Measurements from ENCODE around the gene P4HA1.
"Not testable (repeated sequence)": the region's sequence is repeated elsewhere in the genome, so short reads cannot be mapped to it uniquely, and the experiment has no call there.

P4HA1 gene

GRCh38 chr10:73043766-73044377 lies 52.8 kb downstream of the P4HA1 start:
- TF ChIP-seq YY1 (IDR thresholded peaks at IDR 0.05; ENCODE audit: insufficient read depth, insufficient read length): no peak
- Histone ChIP-seq H3K4me1 (ENCODE audit: insufficient read depth, insufficient read length) (no peaks in the 10 kb centered on the region), H3K27me3 (ENCODE audit: insufficient read depth, insufficient read length) (no peaks in the 10 kb centered on the region), H3K9me3 (ENCODE audit: insufficient read depth, low read length) (no peaks in the 10 kb centered on the region), H3K36me3 (ENCODE audit: insufficient read depth, insufficient read length, low read length) (peaks cover 21% of the 10 kb centered on the region), H3K4me3 (ENCODE audit: insufficient read length, low read depth) (no peak overlapping the region), H3K9ac (ENCODE audit: insufficient read length, low read depth) (no peak overlapping the region)
- no peak for DNase-seq (ENCODE audit: low read depth, low spot score)

- TF ChIP-seq YY1 (IDR thresholded peaks at IDR 0.05; ENCODE audit: insufficient read depth, insufficient read length) (no peak), ZNF274 (IDR thresholded peaks at IDR 0.05; ENCODE audit: low read depth, low read length) (no peak)
- Histone ChIP-seq H3K9ac (ENCODE audit: insufficient read length, low read depth) (no peak overlapping the region), H3K4me3 (ENCODE audit: insufficient read length, low read depth) (no peak overlapping the region), H3K4me1 (ENCODE audit: insufficient read depth, insufficient read length) (no peaks in the 10 kb centered on the region), H3K27me3 (ENCODE audit: insufficient read depth, insufficient read length) (no peaks in the 10 kb centered on the region), H3K36me3 (ENCODE audit: insufficient read depth, insufficient read length, low read length) (peaks cover 21% of the 10 kb centered on the region), H3K9me3 (ENCODE audit: insufficient read depth, low read length) (no peaks in the 10 kb centered on the region)
- DNase-seq (ENCODE audit: low read depth, low spot score): no peak
Observed at GRCh38 chr10:73043319-73043718, 53.3 kb downstream of the P4HA1 start.

- TF ChIP-seq SUZ12 (IDR thresholded peaks at IDR 0.05; ENCODE audit: extremely low read depth, insufficient read depth, insufficient read length) (no peak), YY1 (IDR thresholded peaks at IDR 0.05; ENCODE audit: insufficient read depth, insufficient read length) (no peak), ZNF274 (IDR thresholded peaks at IDR 0.05; ENCODE audit: low read depth, low read length) (no peak)
- DNase-seq (ENCODE audit: low read depth, low spot score): no peak
- Histone ChIP-seq H3K9me3 (ENCODE audit: insufficient read depth, low read length) (no peaks in the 10 kb centered on the region), H3K4me3 (ENCODE audit: insufficient read length, low read depth) (no peak overlapping the region), H3K9ac (ENCODE audit: insufficient read length, low read depth) (no peak overlapping the region), H3K36me3 (ENCODE audit: insufficient read depth, insufficient read length, low read length) (peaks cover 21% of the 10 kb centered on the region), H3K4me1 (ENCODE audit: insufficient read depth, insufficient read length) (no peaks in the 10 kb centered on the region), H3K27me3 (ENCODE audit: insufficient read depth, insufficient read length) (no peaks in the 10 kb centered on the region)
Observed at GRCh38 chr10:73042130-73042529, 54.5 kb downstream of the P4HA1 start.

- Histone ChIP-seq H3K9ac (ENCODE audit: insufficient read length, low read depth) (no peak overlapping the region), H3K27me3 (ENCODE audit: insufficient read depth, insufficient read length) (no peaks in the 10 kb centered on the region), H3K4me3 (ENCODE audit: insufficient read length, low read depth) (no peak overlapping the region), H3K36me3 (ENCODE audit: insufficient read depth, insufficient read length, low read length) (peaks cover 11% of the 10 kb centered on the region), H3K9me3 (ENCODE audit: insufficient read depth, low read length) (no peaks in the 10 kb centered on the region), H3K4me1 (ENCODE audit: insufficient read depth, insufficient read length) (no peaks in the 10 kb centered on the region)
- DNase-seq (ENCODE audit: low read depth, low spot score): no peak
- TF ChIP-seq SUZ12 (IDR thresholded peaks at IDR 0.05; ENCODE audit: extremely low read depth, insufficient read depth, insufficient read length) (no peak), ZNF274 (IDR thresholded peaks at IDR 0.05; ENCODE audit: low read depth, low read length) (no peak), YY1 (IDR thresholded peaks at IDR 0.05; ENCODE audit: insufficient read depth, insufficient read length) (no peak)
Observed at GRCh38 chr10:73039635-73040034, 57.0 kb downstream of the P4HA1 start.

GRCh38 chr10:73036285-73036684 lies 60.4 kb downstream of the P4HA1 start:
- not testable (repeated sequence) for H3K27me3 ChIP-seq (ENCODE audit: insufficient read depth, insufficient read length); DNase-seq (ENCODE audit: low read depth, low spot score); H3K4me3 ChIP-seq (ENCODE audit: insufficient read length, low read depth); H3K4me1 ChIP-seq (ENCODE audit: insufficient read depth, insufficient read length); H3K9me3 ChIP-seq (ENCODE audit: insufficient read depth, low read length); H3K9ac ChIP-seq (ENCODE audit: insufficient read length, low read depth); H3K36me3 ChIP-seq (ENCODE audit: insufficient read depth, insufficient read length, low read length)

GRCh38 chr10:73032536-73032935 lies 64.1 kb downstream of the P4HA1 start:
- Histone ChIP-seq H3K27me3 (ENCODE audit: insufficient read depth, insufficient read length) (no peaks in the 10 kb centered on the region), H3K9me3 (ENCODE audit: insufficient read depth, low read length) (no peaks in the 10 kb centered on the region), H3K4me3 (ENCODE audit: insufficient read length, low read depth) (no peak overlapping the region), H3K9ac (ENCODE audit: insufficient read length, low read depth) (no peak overlapping the region), H3K36me3 (ENCODE audit: insufficient read depth, insufficient read length, low read length) (peaks cover 18% of the 10 kb centered on the region), H3K4me1 (ENCODE audit: insufficient read depth, insufficient read length) (no peaks in the 10 kb centered on the region)
- DNase-seq (ENCODE audit: low read depth, low spot score): no peak
- no peak for TF ChIP-seq YY1 (IDR thresholded peaks at IDR 0.05; ENCODE audit: insufficient read depth, insufficient read length)
- TF ChIP-seq ZNF274 (IDR thresholded peaks at IDR 0.05; ENCODE audit: low read depth, low read length): no peak
- TF ChIP-seq SUZ12 (IDR thresholded peaks at IDR 0.05; ENCODE audit: extremely low read depth, insufficient read depth, insufficient read length): no peak

- peaks cover 13% of the 10 kb centered on the region for H3K36me3 ChIP-seq (ENCODE audit: insufficient read depth, insufficient read length, low read length)
- not testable (repeated sequence) for H3K4me1 ChIP-seq (ENCODE audit: insufficient read depth, insufficient read length); DNase-seq (ENCODE audit: low read depth, low spot score)
Observed at GRCh38 chr10:73026623-73027022, 70.0 kb downstream of the P4HA1 start.

GRCh38 chr10:73023455-73024070 lies 73.1 kb downstream of the P4HA1 start:
- DNase-seq (ENCODE audit: low read depth, low spot score); H3K27me3 ChIP-seq (ENCODE audit: insufficient read depth, insufficient read length); H3K9ac ChIP-seq (ENCODE audit: insufficient read length, low read depth); H3K4me1 ChIP-seq (ENCODE audit: insufficient read depth, insufficient read length); H3K4me3 ChIP-seq (ENCODE audit: insufficient read length, low read depth); H3K9me3 ChIP-seq (ENCODE audit: insufficient read depth, low read length); H3K36me3 ChIP-seq (ENCODE audit: insufficient read depth, insufficient read length, low read length): not testable (repeated sequence)

More at GRCh38 chr10:73026623-73027022, 70.0 kb downstream of the P4HA1 start:
- not testable (repeated sequence) for H3K4me3 ChIP-seq (ENCODE audit: insufficient read length, low read depth); H3K9me3 ChIP-seq (ENCODE audit: insufficient read depth, low read length); H3K27me3 ChIP-seq (ENCODE audit: insufficient read depth, insufficient read length); H3K9ac ChIP-seq (ENCODE audit: insufficient read length, low read depth)

- not testable (repeated sequence) for H3K9me3 ChIP-seq (ENCODE audit: insufficient read depth, low read length); H3K27me3 ChIP-seq (ENCODE audit: insufficient read depth, insufficient read length); H3K36me3 ChIP-seq (ENCODE audit: insufficient read depth, insufficient read length, low read length); H3K4me3 ChIP-seq (ENCODE audit: insufficient read length, low read depth); H3K9ac ChIP-seq (ENCODE audit: insufficient read length, low read depth); H3K4me1 ChIP-seq (ENCODE audit: insufficient read depth, insufficient read length); DNase-seq (ENCODE audit: low read depth, low spot score)
Observed at GRCh38 chr10:73022961-73023360, 73.7 kb downstream of the P4HA1 start.

GRCh38 chr10:73021538-73022164 lies 75.0 kb downstream of the P4HA1 start:
- H3K36me3 ChIP-seq (ENCODE audit: insufficient read depth, insufficient read length, low read length); H3K9me3 ChIP-seq (ENCODE audit: insufficient read depth, low read length); H3K4me1 ChIP-seq (ENCODE audit: insufficient read depth, insufficient read length); H3K4me3 ChIP-seq (ENCODE audit: insufficient read length, low read depth); H3K9ac ChIP-seq (ENCODE audit: insufficient read length, low read depth); H3K27me3 ChIP-seq (ENCODE audit: insufficient read depth, insufficient read length); DNase-seq (ENCODE audit: low read depth, low spot score): not testable (repeated sequence)
